HG02798 (cell line): ENCODE data around the gene MRPL24.

Experiments
- ATAC-seq: cut with Tn5 transposase; IDR thresholded peaks from one replicate; pipeline ENCODE4 v1.9.1; 2021; ENCODE audit warnings: mild to moderate bottlenecking; ENCODE audit not compliant: unreplicated experiment, poor library complexity

MRPL24 gene

GRCh38 chr1:156744786-156745419 lies 4.0 kb upstream of the MRPL24 start:
- ATAC-seq, result no peak

- no peak for ATAC-seq
These were observed 3.5 kb upstream of the MRPL24 start for GRCh38 chr1:156744344-156744743.

- no peak for ATAC-seq
These were observed 2.7 kb upstream of the MRPL24 start for GRCh38 chr1:156743367-156744302.

GRCh38 chr1:156742801-156743200 lies 1.9 kb upstream of the MRPL24 start:
- no peak for ATAC-seq

- no peak for ATAC-seq
These were observed 1.1 kb upstream of the MRPL24 start for GRCh38 chr1:156742017-156742416.

- ATAC-seq, result peak; percentile 4
These were observed 644 bp upstream of the MRPL24 start for GRCh38 chr1:156741481-156741983.

- ATAC-seq, result peak; percentile 0
These were observed 599 bp downstream of the MRPL24 start for GRCh38 chr1:156740237-156740740.

- ATAC-seq, result no peak
These were observed 2.0 kb downstream of the MRPL24 start for GRCh38 chr1:156738916-156739315.

GRCh38 chr1:156738407-156738806 lies 2.5 kb downstream of the MRPL24 start:
- ATAC-seq, result no peak

- no peak for ATAC-seq
These were observed 6.8 kb downstream of the MRPL24 start for GRCh38 chr1:156733989-156734584.

GRCh38 chr1:156728599-156729462 lies 12.1 kb downstream of the MRPL24 start, which contains the start of gene ISG20L2:
Gene ISG20L2, minus strand, starts transcription at chr1:156728766. Its CDS starts 1,114 bp downstream, at chr1:156727652.
- ATAC-seq, result peak; percentile 91

GRCh38 chr1:156727926-156728598 lies 12.8 kb downstream of the MRPL24 start, which contains the start of gene METTL25B:
Gene METTL25B, plus strand, starts transcription at chr1:156728469. Its CDS starts 636 bp downstream, at chr1:156729105.
- ATAC-seq, result peak; percentile 63

- ATAC-seq, result no peak
These were observed 13.4 kb downstream of the MRPL24 start for GRCh38 chr1:156727492-156727891.

GRCh38 chr1:156726549-156727226 lies 14.2 kb downstream of the MRPL24 start:
- ATAC-seq, result no peak

GRCh38 chr1:156725683-156726280 lies 15.1 kb downstream of the MRPL24 start:
- peak; percentile 41 for ATAC-seq

GRCh38 chr1:156721535-156721934 lies 19.4 kb downstream of the MRPL24 start:
- ATAC-seq, result no peak

GRCh38 chr1:156721131-156721530 lies 19.8 kb downstream of the MRPL24 start:
- no peak for ATAC-seq

- no peak for ATAC-seq
These were observed 23.5 kb downstream of the MRPL24 start for GRCh38 chr1:156717351-156717750.
